GM12865 (cell line): ENCODE measurements around the gene AP5S1.
A peak's percentile ranks its signal among the peaks of the same experiment; 100 is the strongest.
"Not testable (repeated sequence)": the region's sequence is repeated elsewhere in the genome, so short reads cannot be mapped to it uniquely, and the experiment has no call there.

Experiments
- DNase-seq: peaks from one replicate; pipeline ENCODE4 v3.0.0; 2010; ENCODE audit warnings: low read depth
- H3K4me3 ChIP-seq: 2 replicates; pipeline ENCODE4 v1.5.1; 2011; ENCODE audit warnings: mild to moderate bottlenecking, low read depth, low read length, control low read depth
- TF ChIP-seq, protein P1 (sequence below): IDR thresholded peaks from 2 replicates; pipeline ENCODE4 v1.5.1; 2011; ENCODE audit warnings: low read length, control low read depth, low read depth, inconsistent platforms; ENCODE audit not compliant: insufficient read depth; ENCODE audit errors: missing control alignments

Gene AP5S1

GRCh38 chr20:3785240-3786125 lies 34.9 kb upstream of the AP5S1 start:
- no peak for DNase-seq
- peak overlapping the region; percentile 82 for H3K4me3 ChIP-seq
- TF ChIP-seq, protein P1, sequence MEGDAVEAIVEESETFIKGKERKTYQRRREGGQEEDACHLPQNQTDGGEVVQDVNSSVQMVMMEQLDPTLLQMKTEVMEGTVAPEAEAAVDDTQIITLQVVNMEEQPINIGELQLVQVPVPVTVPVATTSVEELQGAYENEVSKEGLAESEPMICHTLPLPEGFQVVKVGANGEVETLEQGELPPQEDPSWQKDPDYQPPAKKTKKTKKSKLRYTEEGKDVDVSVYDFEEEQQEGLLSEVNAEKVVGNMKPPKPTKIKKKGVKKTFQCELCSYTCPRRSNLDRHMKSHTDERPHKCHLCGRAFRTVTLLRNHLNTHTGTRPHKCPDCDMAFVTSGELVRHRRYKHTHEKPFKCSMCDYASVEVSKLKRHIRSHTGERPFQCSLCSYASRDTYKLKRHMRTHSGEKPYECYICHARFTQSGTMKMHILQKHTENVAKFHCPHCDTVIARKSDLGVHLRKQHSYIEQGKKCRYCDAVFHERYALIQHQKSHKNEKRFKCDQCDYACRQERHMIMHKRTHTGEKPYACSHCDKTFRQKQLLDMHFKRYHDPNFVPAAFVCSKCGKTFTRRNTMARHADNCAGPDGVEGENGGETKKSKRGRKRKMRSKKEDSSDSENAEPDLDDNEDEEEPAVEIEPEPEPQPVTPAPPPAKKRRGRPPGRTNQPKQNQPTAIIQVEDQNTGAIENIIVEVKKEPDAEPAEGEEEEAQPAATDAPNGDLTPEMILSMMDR, result no peak

- DNase-seq, result peak; percentile 73
- H3K4me3 ChIP-seq, result peak overlapping the region; percentile 82
- TF ChIP-seq, protein P1, result no peak
These were observed 34.2 kb upstream of the AP5S1 start for GRCh38 chr20:3786126-3786484.

DNA sequence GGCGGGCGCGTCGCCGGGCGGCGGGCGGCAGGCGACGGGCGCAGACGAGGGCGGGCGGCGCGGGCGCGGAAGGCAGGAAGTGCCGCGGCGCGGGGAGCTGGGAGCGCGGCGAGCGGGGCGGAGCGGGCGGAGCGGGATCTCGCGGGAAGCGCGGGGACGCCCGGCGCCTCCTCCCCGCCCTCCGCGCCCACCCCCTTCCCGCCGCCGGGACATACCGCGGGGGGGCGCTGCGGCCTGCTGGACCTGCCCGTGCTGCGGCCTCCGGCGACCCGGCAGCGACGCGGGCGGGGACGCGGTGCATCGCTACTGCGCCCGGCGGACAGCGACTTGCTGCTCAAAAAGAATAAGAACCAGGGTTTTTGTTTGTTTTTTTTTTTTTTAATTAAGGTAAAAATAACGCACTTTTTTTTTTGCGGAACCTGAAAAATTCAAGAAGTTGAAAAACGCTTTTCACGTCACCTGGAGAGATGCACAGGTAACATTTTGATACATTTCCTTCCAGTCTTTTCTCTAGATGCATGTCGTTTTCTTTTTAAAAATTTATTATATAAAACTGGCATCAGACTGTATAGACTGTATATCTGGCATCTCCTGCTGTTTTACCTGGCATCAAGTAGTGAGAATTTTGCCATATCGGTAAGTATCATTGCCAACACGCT lies 33.6 kb upstream of the AP5S1 start, which contains the start of gene CENPB:
Gene CENPB, minus strand, starts transcription at position 76 of the 659 bp plus-strand sequence. CDS start 257 bp downstream, outside the sequence.
- peak; percentile 94 for DNase-seq
- TF ChIP-seq, protein P1, result peak; percentile 80
- H3K4me3 ChIP-seq, result peak within 1 kb of the TSS; percentile 82

DNA sequence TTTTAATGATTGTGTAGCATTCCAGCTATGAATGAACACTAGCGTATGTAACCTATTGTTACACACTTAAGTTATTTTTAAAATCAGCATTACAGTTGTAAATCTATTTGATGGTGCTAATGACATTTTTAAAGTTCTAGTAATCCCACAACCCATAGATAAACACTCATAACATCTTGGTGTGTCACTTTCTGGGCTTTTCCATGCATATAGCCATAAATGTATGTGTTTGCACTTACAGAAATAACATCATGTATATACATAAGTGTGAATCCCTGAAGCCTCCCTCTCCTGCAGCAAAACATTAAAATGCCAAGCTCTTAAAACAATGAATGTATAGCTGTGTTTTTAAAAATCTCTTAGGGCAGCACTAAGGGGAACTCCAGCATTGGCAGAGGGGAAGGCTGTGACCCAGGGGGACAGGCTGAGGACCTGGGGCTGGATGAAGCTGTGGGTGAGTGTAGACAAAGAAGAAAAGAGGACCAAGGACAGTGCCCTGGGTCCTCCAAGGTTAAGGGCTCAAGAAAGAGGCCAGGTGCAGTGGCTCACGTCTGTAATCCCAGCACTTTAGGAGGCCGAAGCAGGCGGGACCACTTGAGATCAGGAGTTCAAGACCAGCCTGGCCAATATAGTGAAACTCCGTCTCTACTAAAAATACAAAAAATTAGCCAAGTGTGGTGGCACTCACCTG lies 32.9 kb upstream of the AP5S1 start:
- no peak for DNase-seq
- peak overlapping the region; percentile 47 for H3K4me3 ChIP-seq
- TF ChIP-seq, protein P1, result no peak

DNA sequence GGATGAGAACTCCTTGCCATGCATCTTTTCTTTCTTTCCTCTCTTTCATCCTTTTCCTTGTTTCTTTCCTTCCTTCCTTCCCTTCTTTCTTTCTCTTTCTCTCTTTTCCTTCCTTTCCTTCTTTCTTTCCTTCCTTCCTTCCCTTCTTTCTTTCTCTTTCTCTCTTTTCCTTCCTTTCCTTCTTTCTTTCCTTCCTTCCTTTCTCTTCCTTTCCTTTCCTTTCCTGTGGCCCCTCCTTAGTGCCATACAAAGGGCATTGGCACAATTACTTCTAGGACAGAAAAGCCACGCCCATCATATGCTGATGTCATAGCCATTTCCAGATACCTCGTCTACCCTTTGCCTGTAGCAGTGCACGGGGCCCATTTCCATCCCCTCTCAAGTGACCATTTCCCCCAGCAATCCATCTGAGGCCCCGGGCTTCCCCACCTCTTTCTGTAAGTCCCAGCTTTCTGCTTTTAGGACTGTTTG lies 31.6 kb upstream of the AP5S1 start:
- no peak overlapping the region for H3K4me3 ChIP-seq
- TF ChIP-seq, protein P1, result no peak
- no peak for DNase-seq

DNA sequence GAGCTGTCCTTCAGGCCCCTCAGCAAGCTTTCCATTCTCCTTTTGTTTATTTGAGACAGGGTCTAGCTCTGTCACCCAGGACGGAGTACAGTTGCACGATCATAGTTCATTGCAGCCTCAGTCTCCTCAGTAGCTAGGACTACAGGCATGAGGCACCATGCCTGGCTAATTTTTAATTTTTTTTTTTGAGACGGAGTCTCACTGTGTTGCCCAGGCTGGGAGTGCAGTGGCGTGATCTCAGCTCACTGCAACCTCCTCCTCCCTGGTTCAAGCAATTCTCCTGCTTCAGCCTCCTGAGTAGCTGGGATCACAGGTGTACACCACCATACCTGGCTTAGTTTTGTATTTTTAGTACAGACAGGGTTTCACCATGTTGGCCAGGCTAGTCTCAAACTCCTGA lies 31.1 kb upstream of the AP5S1 start:
- not testable (repeated sequence) for DNase-seq, H3K4me3 ChIP-seq

- DNase-seq, H3K4me3 ChIP-seq: not testable (repeated sequence)
These were observed 26.2 kb upstream of the AP5S1 start for GRCh38 chr20:3794168-3794567.
